Stimulated activated CD4-positive, alpha-beta T cell treated with anti-CD3 and anti-CD28 coated beads, Interleukin-1b, Interleukin-23, amount 100 ng/mL, for 4 hours (primary cell): ENCODE results near the gene GMPS.
"Not testable (repeated sequence)": the region's sequence is repeated elsewhere in the genome, so short reads cannot be mapped to it uniquely, and the experiment has no call there.

ENCODE experiments used
- DNase-seq, 2 donors: peaks; one replicate each; pipeline ENCODE4 v3.0.0-alpha.2; 2020; ENCODE audit warnings: low read depth in 2 of 2

The GMPS gene

DNA sequence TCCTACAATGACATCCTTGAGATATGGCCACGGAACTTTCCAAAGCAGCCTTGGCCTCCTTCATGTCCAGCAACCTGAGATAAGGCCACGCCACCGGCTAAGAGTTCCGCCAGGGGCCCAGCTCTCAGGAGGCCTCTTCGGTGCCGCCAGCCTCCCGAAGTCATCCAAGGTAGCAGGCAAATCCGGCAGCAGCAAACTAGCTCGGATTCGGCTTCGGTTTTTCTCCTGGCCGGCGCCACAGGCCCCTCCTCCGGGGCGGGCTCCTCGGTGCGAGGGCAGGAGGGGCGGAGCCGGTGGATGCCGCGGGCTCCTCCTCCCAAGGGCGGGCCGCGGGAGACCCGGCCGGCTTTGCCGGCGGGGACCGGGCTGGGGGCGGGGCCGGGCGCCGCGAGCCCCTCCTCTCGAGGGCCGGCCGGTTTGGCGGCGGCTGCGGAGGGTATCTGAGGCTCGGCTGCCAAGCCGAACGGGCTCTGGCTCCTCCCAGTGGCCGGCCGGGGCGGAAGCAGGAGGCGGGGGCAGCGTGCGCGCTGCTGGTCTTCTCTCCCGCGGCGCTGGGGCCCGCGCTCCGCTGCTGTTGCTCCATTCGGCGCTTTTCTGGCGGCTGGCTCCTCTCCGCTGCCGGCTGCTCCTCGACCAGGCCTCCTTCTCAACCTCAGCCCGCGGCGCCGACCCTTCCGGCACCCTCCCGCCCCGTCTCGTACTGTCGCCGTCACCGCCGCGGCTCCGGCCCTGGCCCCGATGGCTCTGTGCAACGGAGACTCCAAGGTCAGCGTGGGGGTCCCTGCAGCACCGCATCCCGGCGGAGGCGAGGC lies at the start of gene GMPS:
Gene GMPS (plus strand): TSS at position 518 of the 812 bp plus-strand sequence. CDS start 221 bp downstream, at position 739.
- DNase-seq = peak; percentile 93 to 96

GRCh38 chr3:155828490-155829098 lies 41.9 kb upstream of the GMPS start:
- not testable (repeated sequence) for DNase-seq

- DNase-seq = no peak
Measured at GRCh38 chr3:155835341-155836071, 34.9 kb upstream of the GMPS start.

GRCh38 chr3:155843569-155843968 lies 26.9 kb upstream of the GMPS start:
- no peak for DNase-seq

GRCh38 chr3:155846119-155846518 lies 24.3 kb upstream of the GMPS start:
- no peak for DNase-seq

DNA sequence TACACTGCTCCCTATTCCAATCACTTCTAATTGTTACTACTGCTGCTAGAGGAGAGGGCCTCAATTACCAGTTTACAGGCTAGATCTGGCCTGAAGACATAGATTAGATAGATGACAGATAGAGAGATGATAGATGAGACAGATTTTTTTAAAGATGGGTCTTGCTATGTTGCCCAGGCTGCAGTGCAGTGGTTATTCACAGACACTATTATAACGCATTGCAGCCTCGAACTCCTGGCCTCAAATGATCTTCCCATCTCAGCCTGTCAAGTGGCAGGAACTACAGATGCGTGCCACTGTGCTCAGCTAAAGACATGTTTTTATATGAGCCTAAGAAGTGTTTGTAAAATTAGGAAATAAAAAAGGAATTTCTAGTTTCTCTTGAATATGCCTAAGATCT lies 22.5 kb upstream of the GMPS start:
- DNase-seq = no peak

GRCh38 chr3:155849404-155849803 lies 21.0 kb upstream of the GMPS start:
- DNase-seq = not testable (repeated sequence)

- no peak for DNase-seq
Measured at GRCh38 chr3:155852341-155852740, 18.1 kb upstream of the GMPS start.

- peak in 1 of 2 donors; percentile 7 for DNase-seq
Measured at GRCh38 chr3:155853214-155854140, 17.0 kb upstream of the GMPS start.

GRCh38 chr3:155854141-155854940 lies 16.1 kb upstream of the GMPS start, which contains the start of gene SLC33A1:
Gene SLC33A1 (minus strand): TSS chr3:155854427. CDS start chr3:155853997, 430 bp downstream.
- DNase-seq = peak; percentile 94 to 96

DNA sequence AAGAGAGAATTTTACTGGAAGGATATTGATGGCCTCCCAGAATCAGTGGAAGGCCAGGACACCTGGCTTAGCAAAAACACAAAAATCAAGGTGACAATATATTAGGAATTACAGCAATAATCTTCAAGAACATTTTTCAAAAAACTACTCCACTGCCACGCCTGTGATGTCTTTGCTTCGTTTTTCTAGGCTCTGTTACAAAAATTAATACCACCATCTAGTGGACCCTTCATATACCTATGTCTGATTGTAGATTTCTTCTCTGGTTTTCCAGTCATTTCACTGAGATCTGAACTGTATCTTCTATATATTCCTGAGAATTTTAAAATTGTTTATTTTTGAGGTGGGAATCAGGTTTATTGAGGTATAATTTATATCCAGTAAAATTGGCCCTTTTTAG lies 10.6 kb upstream of the GMPS start:
- DNase-seq = no peak

DNA sequence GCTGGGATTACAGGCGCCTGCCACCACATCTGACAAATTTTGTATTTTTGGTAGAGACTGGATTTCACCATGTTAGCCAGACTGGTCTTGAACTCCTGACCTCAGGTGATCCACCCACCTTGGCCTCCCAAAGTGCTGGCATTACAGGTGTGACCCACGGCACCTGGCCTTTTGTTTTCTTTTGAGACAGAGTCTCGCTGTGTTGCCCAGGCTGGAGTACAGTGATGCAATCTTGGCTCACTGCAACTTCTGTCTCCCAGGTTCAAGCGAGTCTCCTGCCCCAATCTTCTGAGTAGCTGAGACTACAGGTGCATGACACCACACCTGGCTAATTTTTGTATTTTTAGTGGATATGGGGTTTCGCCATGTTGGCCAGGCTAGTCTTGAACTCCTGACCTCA lies 10.0 kb upstream of the GMPS start:
- DNase-seq = not testable (repeated sequence)

DNA sequence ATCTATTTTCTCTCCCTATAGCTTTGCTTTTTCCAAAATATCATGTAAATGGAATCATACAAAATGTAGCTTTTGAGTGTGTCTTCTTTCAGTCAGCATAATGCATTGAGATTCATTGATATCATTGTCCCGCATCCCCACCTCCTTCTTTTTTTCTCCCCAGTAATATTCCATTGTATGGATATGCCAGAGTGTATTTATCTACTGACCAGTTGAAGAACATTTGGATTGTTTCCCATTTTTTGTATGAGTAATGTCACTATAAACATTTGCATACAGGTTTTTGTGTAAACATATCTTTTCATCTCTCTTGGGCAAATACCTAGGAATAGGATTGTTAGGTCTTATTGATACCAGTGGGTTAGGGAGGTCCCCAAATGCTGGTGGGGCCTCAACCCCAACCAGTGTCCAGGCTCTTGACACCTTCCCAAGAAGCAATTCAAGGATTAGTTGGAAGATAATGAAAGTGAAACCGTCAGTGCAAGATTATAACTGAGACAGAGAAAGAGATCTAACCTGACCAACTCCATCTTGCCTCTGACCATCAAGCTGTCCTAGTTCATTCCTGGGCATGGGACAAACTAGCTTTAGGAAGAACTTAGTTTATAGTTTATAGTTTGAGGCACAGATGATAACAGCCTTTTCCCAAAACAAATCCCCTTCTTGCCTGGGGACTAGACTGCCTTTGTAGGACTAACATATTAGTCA lies 8.8 kb upstream of the GMPS start:
- DNase-seq = no peak

GRCh38 chr3:155862290-155862982 lies 8.0 kb upstream of the GMPS start:
- DNase-seq = peak; percentile 6 to 46

DNA sequence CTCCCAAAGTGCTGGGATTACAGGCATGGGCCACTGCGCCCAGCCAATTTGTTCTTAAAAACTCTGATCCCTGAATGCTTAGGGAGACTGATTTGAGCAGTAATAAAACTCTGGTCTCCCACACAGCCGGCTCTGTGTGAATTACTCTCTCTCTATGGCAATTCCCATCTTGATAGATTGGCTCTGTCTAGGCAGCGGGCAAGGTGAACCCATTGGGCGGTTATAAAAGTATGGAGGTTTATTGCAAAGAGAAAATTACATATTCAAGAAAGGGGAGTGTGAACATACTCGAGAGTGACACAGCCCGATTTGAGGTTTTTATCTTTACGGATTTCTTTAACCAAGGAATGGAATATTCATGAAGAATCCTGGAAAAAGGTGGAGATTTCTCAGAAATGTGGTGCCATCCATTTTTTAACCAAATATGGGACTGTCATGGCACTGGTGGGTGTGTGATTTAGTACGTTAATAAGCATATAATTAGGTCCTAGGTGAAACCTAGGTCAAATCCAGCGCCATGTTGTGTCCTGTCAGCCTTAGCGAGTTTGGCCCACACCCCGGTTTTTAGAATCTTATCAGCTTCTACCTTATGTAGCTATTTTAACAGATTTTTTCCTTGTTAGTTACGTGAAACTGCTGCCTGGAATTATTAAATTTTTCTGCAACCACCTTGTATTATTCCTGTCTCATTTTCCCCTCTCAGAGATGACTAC lies 7.2 kb upstream of the GMPS start:
- no peak for DNase-seq

- no peak for DNase-seq
Measured at GRCh38 chr3:155869691-155870090, 759 bp upstream of the GMPS start.

- DNase-seq = peak in 1 of 2 donors; percentile 40
Measured at GRCh38 chr3:155870945-155871745, 695 bp downstream of the GMPS start.

DNA sequence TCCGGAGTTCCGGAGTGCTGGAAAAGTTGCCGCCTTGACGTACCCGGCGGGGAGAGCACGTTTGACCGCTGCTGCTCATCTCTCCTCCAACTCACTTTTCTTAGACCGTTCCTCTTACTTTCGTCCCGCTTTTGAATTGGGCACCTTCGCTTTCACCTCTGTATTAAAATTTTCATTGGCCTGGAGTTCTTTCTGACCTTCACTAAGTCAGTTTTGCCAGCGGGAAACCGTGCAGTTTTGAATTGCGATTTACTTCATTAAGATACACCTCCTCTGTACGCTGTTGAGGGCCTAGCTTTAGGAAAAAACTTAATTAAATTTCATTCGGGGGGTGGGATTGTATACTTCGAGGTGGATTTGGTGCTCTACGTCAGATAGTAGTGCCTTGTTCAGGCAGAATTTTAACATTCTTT lies 1.3 kb downstream of the GMPS start:
- DNase-seq = no peak
